Activated CD4-positive, CD25-positive, alpha-beta regulatory T cell treated with anti-CD3 and anti-CD28 coated beads, Interleukin-2, amount 50 U/mL, for 24 hours (primary cell): ENCODE results near the gene TNP2.

Experiments used
- ATAC-seq, 2 donors: fragments of 150-1000 bp; cut with Tn5 transposase; one replicate each; pipeline ENCODE4 v1.10.0; 2021; ENCODE audit warnings: mild to moderate bottlenecking in 1 of 2, moderate library complexity in 1 of 2

Gene TNP2

GRCh38 chr16:11276896-11277593, 7.9 kb upstream of the TNP2 start:
- ATAC-seq, result no peak

GRCh38 chr16:11276143-11276895, 7.2 kb upstream of the TNP2 start, which contains the start of gene PRM2:
Gene PRM2 (minus strand): TSS chr16:11276480. CDS start chr16:11276370, 110 bp downstream.
- ATAC-seq, result no peak

- ATAC-seq, result no peak
These were observed 5.8 kb upstream of the TNP2 start for GRCh38 chr16:11274964-11275363.

GRCh38 chr16:11273721-11274324, 4.7 kb upstream of the TNP2 start:
- ATAC-seq, result no peak

GRCh38 chr16:11272921-11273720, 4.0 kb upstream of the TNP2 start, which contains the start of gene PRM3:
Gene PRM3 (minus strand): TSS chr16:11273629. CDS start chr16:11273595, 34 bp downstream.
- ATAC-seq, result no peak

- ATAC-seq, result no peak
These were observed 3.4 kb upstream of the TNP2 start for GRCh38 chr16:11272484-11272883.

GRCh38 chr16:11271610-11272009, 2.5 kb upstream of the TNP2 start:
- no peak for ATAC-seq

- ATAC-seq, result no peak
These were observed 1.6 kb upstream of the TNP2 start for GRCh38 chr16:11270602-11271162.

- ATAC-seq, result no peak
These were observed 4.0 kb downstream of the TNP2 start for GRCh38 chr16:11265124-11265523.

GRCh38 chr16:11264155-11264832, 4.8 kb downstream of the TNP2 start:
- ATAC-seq, result no peak

GRCh38 chr16:11263737-11264136, 5.4 kb downstream of the TNP2 start:
- ATAC-seq, result peak; percentile 82 to 86

- ATAC-seq, result no peak
These were observed 6.2 kb downstream of the TNP2 start for GRCh38 chr16:11262915-11263314.

GRCh38 chr16:11260596-11260966, 8.5 kb downstream of the TNP2 start:
- no peak for ATAC-seq

GRCh38 chr16:11259655-11260595, 9.2 kb downstream of the TNP2 start:
- ATAC-seq, result no peak

- peak in 1 of 2 donors; percentile 10 for ATAC-seq
These were observed 10.3 kb downstream of the TNP2 start for GRCh38 chr16:11258553-11259492.

- ATAC-seq, result no peak
These were observed 11.8 kb downstream of the TNP2 start for GRCh38 chr16:11257131-11257938.

- no peak for ATAC-seq
These were observed 12.4 kb downstream of the TNP2 start for GRCh38 chr16:11256661-11257130.
